MCF 10A (cell line): Measurements from ENCODE around the gene DNM3. TPM values are rescaled to one million over a fixed set of nuclear protein-coding genes. Genes with fewer than 3 reads are reported as not detected.

Experiments
- BruUV-seq: library from RNA; stranded (reverse); fragments of 400-500 nt; replicated peaks from 2 replicates; lab custom pipeline; 2021; lab: Mats Ljungman, UMichigan
- CTCF ChIA-PET: fragments of 300-600 bp; sonication (Branson Sonifier 250); formaldehyde crosslinking; extraction: SDS; loops from one replicate; lab custom pipeline; 2021; ENCODE audit warnings: antibody characterized with exemption, inconsistent platforms; lab: Yijun Ruan, JAX
- POLR2A ChIA-PET: fragments of 300-600, 350-650 bp; sonication (Branson Sonifier 250); formaldehyde crosslinking; extraction: SDS; loops from one replicate; lab custom pipeline; 2020; ENCODE audit warnings: antibody characterized with exemption, inconsistent platforms; lab: Yijun Ruan, JAX
- DNase-seq: peaks from one replicate; pipeline ENCODE4 v3.0.0-alpha.2; 2018; ENCODE audit not compliant: unreplicated experiment
- H3K27ac Mint-ChIP-seq: one replicate; pipeline ENCODE4 v1.8.0; 2022; ENCODE audit warnings: mild to moderate bottlenecking, low read depth, mixed read lengths; ENCODE audit not compliant: unreplicated experiment
- H3K27me3 Mint-ChIP-seq: one replicate; pipeline ENCODE4 v1.8.0; 2022; ENCODE audit warnings: mixed read lengths; ENCODE audit not compliant: insufficient read depth, unreplicated experiment
- H3K36me3 Mint-ChIP-seq: one replicate; pipeline ENCODE4 v1.8.0; 2022; ENCODE audit warnings: mild to moderate bottlenecking, moderate library complexity, mixed read lengths; ENCODE audit not compliant: insufficient read depth, unreplicated experiment
- H3K4me1 Mint-ChIP-seq: one replicate; pipeline ENCODE4 v1.8.0; 2022; ENCODE audit warnings: mixed read lengths; ENCODE audit not compliant: insufficient read depth, unreplicated experiment
- H3K4me3 Mint-ChIP-seq: one replicate; pipeline ENCODE4 v1.8.0; 2022; ENCODE audit warnings: mild to moderate bottlenecking, moderate library complexity, mixed read lengths; ENCODE audit not compliant: unreplicated experiment
- H3K9me3 Mint-ChIP-seq: one replicate; pipeline ENCODE4 v1.8.0; 2022; ENCODE audit warnings: mixed read lengths; ENCODE audit not compliant: unreplicated experiment
- intact Hi-C: fragments of 100-400 bp; cut with micrococcal nuclease; formaldehyde crosslinking; loops from 2 replicates; pipeline ENCODE4 v1.14.1; 2022
- total RNA-seq: library from RNA; stranded (reverse); gene quantifications from 2 replicates; pipeline ENCODE4 v1.2.3, GENCODE V29; 2022
- TF ChIP-seq, protein P1 (sequence below): fragments of 200-600 bp; IDR thresholded peaks from one replicate; pipeline ENCODE4 v1.8.0; 2022; ENCODE audit warnings: antibody characterized with exemption, mild to moderate bottlenecking; ENCODE audit not compliant: unreplicated experiment

Gene DNM3
- total RNA-seq, 1 experiment from 2014 or later, result 0.68 TPM

DNA sequence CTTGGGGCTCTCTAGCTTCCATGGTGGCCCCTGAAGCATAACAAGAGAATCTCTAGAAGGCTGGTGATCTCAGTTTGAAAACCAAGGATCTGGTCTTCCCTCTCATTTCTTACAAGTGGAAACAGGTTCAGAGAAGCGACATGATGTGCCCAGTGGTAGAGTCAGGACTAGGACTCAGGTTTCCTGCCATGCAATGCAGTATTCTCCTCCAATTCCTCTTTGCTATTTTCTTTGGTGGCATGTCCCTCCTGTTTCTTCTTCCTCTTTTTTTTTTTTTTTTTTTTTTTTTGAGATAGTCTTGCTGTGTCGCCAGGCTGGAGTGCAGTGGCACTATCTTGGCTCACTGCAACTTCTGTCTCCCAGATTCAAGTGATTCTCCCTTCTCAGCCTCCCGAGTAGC lies 383.6 kb downstream of the DNM3 start:
- H3K4me3 Mint-ChIP-seq, result no peak overlapping the region
- no peak for DNase-seq
- BruUV-seq, result no TSS peak
- no peaks in the 10 kb centered on the region for H3K27me3 Mint-ChIP-seq
- no peaks in the 10 kb centered on the region for H3K36me3 Mint-ChIP-seq
- POLR2A ChIA-PET, result interaction anchor here (0.5 to 1.3 kb wide), 3 partner anchors 12 to 217 kb away, joined by 3 to 4 read pairs (median 4); no protein-coding TSS in a partner anchor
- intact Hi-C loops, result no loop called here
- TF ChIP-seq, protein P1, sequence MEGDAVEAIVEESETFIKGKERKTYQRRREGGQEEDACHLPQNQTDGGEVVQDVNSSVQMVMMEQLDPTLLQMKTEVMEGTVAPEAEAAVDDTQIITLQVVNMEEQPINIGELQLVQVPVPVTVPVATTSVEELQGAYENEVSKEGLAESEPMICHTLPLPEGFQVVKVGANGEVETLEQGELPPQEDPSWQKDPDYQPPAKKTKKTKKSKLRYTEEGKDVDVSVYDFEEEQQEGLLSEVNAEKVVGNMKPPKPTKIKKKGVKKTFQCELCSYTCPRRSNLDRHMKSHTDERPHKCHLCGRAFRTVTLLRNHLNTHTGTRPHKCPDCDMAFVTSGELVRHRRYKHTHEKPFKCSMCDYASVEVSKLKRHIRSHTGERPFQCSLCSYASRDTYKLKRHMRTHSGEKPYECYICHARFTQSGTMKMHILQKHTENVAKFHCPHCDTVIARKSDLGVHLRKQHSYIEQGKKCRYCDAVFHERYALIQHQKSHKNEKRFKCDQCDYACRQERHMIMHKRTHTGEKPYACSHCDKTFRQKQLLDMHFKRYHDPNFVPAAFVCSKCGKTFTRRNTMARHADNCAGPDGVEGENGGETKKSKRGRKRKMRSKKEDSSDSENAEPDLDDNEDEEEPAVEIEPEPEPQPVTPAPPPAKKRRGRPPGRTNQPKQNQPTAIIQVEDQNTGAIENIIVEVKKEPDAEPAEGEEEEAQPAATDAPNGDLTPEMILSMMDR, result no peak
- H3K9me3 Mint-ChIP-seq, result no peaks in the 10 kb centered on the region
- H3K27ac Mint-ChIP-seq, result no peak overlapping the region
- H3K4me1 Mint-ChIP-seq, result no peaks in the 10 kb centered on the region
- CTCF ChIA-PET, result interaction anchor here (0.6 to 0.7 kb wide), 2 partner anchors 13 to 239 kb away, joined by 4 read pairs; no protein-coding TSS in a partner anchor

DNA sequence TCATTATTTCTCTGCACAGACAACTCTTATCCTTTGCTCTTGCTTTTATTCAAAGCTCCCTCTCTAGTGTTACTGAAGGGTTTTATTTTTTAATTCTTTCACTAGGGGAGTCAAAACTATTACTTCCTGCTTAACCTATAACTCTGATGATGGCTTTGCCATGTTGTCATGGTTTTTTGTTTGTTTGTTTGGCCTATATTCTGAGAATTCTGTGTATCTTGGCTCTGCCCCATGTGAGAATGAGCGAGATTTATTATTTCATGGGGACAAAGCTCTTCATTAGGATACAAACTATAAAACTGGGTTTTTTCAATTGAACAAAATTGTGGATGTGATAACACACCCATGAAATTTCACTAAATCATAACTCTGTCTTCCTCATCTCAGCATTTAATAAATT lies 388.6 kb downstream of the DNM3 start:
- DNase-seq, result no peak
- no peak overlapping the region for H3K27ac Mint-ChIP-seq
- TF ChIP-seq, protein P1, result no peak
- H3K36me3 Mint-ChIP-seq, result no peaks in the 10 kb centered on the region
- H3K4me1 Mint-ChIP-seq, result no peaks in the 10 kb centered on the region
- H3K27me3 Mint-ChIP-seq, result no peaks in the 10 kb centered on the region
- POLR2A ChIA-PET, result no interaction called here
- CTCF ChIA-PET, result interaction anchor here (0.6 to 1.6 kb wide), 2 partner anchors 10 to 160 kb away, joined by 3 to 7 read pairs; no protein-coding TSS in a partner anchor
- BruUV-seq, result no TSS peak
- no peak overlapping the region for H3K4me3 Mint-ChIP-seq
- intact Hi-C loops, result no loop called here
- H3K9me3 Mint-ChIP-seq, result peaks cover 14% of the 10 kb centered on the region

DNA sequence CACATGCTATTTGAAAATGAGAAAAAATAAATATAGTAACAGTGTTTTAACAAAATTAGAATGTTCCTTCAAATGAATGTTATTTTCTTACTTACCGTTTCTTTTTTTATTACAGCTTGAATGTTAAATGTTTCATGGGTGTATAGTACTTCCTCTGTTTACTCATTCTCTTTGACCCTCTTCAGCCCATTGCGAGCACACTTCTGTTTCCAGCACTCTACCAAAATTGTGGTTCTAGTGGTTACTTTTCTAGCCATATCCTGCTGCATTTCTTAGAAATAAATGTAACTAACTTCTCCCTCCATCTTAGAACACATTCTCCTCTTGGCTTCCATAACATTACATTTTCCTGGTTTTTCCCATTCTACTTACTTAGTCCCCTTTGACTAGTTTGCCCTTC lies 389.2 kb downstream of the DNM3 start:
- H3K27ac Mint-ChIP-seq, result no peak overlapping the region
- H3K36me3 Mint-ChIP-seq, result no peaks in the 10 kb centered on the region
- H3K4me1 Mint-ChIP-seq, result no peaks in the 10 kb centered on the region
- no TSS peak for BruUV-seq
- intact Hi-C loops, result no loop called here
- no peaks in the 10 kb centered on the region for H3K27me3 Mint-ChIP-seq
- H3K4me3 Mint-ChIP-seq, result no peak overlapping the region
- TF ChIP-seq, protein P1, result no peak
- no peak for DNase-seq
- POLR2A ChIA-PET, result no interaction called here
- CTCF ChIA-PET, result interaction anchor here (0.6 to 1.6 kb wide), 2 partner anchors 10 to 160 kb away, joined by 3 to 7 read pairs; no protein-coding TSS in a partner anchor
- H3K9me3 Mint-ChIP-seq, result peaks cover 14% of the 10 kb centered on the region

DNA sequence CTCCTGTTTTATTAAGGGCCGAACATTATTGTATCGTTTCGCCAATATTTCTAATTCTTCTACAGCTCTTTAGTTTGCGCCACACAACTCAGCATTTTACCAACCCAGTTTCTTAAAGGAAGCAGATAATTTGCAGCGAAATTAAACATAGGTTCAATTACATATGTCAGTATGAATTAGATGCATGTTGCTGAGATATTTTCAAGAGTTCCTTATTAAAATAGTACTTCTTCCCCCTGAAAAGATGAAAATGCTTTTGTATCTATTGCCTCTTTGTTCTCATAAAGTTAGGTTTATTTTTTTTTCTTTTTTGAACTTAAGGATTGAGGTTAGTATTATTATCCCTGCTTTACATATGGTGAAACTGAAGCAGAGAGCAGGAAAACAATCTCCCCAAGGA lies 395.7 kb downstream of the DNM3 start:
- Mint-ChIP-seq H3K27ac (no peak overlapping the region), H3K4me1 (no peaks in the 10 kb centered on the region), H3K27me3 (no peaks in the 10 kb centered on the region), H3K9me3 (peaks cover 7% of the 10 kb centered on the region), H3K36me3 (no peaks in the 10 kb centered on the region), H3K4me3 (no peak overlapping the region)
- TF ChIP-seq, protein P1, result no peak
- ChIA-PET CTCF (interaction anchor here (1.0 kb wide), 1 partner anchor 11 kb away, joined by 3 read pairs; no protein-coding TSS in a partner anchor), POLR2A (interaction anchor here (1.1 kb wide), 1 partner anchor 25 kb away, joined by 4 read pairs; no protein-coding TSS in a partner anchor)
- intact Hi-C loops, result no loop called here
- no peak for DNase-seq
- BruUV-seq, result no TSS peak
